ENCODE results near the gene RASA1.
"Not testable (repeated sequence)": the region's sequence is repeated elsewhere in the genome, so short reads cannot be mapped to it uniquely, and the experiment has no call there.

The RASA1 gene

DNA sequence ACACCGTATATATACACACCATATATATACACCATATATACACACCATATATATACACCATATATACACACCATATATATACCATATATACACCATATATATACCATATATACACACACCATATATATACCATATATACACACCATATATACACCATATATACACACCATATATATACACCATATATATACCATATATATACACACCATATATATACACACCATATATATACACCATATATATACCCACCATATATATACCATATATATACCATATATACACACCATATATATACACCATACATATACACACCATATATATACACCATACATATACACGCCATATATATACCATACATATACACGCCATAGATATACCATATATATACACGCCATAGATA is 19.6 kb downstream of the RASA1 start:
- DNase-seq: not testable (repeated sequence)

DNA sequence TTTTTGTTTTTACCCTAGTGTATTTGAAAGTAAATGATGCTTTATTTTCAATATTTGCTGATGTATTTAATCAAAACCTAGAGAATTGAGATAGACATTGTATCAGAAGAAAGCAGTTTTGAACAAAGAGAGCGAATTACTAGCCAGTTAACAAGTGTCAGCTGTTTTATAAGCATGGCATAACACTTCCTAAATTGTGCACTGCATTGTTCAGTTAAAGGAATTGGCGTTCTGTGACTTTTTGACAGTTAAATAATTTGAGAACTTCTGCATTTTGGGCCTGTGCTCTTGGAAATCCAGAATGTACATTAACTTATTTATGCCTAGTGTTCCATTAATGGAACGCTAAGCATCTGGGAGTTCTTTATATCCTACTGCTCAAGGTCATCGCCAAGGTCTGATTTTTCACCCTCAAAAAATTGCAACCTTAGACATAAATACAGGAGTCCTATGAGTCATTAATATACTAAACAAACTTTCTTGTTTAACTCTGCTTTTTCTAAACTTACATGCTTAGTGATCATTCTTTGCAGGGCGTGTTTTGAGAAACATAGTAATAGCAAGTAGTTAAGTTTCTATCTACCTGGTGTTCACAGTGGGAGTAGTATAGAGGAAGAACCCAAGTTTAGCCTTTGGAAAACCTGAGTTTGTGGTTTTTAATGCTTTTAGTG is 31.1 kb downstream of the RASA1 start:
- DNase-seq: no peak

DNA sequence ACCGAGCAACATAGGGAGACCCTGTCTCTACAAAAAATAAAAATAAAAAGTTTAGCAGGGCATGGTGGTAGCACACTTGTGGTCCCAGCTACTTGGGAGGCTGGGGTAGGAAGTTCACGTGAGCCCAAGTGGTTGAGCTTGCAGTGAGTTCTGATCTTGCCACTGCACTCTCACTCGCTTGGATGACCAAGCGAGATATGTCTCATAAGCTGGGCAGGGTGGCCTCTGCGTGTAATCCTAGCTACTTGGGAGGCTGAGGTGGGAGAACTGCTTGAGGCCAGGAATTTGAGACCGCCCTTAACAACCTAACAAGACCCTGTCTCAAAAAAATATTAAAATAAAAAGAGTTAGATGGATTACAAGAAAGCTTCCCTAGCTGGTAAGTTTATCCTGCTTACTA is 32.5 kb downstream of the RASA1 start:
- no peak for DNase-seq

DNA sequence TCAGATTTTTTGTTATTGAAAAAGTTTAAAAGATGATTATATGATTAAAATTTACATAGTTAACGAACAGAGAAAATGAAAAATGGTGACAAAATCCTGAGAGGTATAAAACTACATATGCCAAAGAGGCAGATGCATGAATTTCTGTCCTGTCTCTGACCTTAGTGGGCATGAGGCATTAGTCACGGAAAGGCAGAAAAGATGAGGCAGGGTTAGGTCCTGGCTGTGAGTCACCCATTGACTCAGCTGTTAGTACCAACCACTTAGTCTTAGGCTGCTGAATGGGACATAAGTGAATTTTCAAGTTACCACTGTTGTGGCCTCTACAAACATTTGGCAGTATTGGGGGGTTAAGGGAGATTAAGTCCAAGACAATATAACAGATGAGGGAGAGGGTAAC is 33.1 kb downstream of the RASA1 start:
- DNase-seq: peak; percentile 12

DNA sequence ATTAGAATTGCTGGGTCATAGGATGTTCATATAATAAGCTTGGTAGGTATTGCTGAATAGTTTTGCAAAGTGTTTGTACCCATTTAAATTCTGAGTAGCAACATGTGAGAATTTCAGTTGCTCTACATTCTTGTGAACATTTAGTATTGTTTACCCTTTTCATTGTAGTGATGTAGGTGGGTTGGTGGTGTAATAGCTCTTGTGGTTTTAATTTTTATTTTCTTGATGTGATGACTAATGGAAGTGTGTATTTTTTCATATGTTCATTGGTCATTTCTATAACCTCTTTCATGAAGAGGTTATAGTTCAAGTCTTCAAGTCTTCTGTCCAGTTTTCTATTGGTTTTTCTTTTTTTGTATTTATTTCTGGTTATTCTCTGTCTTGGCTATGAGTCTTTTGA is 34.4 kb downstream of the RASA1 start:
- DNase-seq: no peak

DNA sequence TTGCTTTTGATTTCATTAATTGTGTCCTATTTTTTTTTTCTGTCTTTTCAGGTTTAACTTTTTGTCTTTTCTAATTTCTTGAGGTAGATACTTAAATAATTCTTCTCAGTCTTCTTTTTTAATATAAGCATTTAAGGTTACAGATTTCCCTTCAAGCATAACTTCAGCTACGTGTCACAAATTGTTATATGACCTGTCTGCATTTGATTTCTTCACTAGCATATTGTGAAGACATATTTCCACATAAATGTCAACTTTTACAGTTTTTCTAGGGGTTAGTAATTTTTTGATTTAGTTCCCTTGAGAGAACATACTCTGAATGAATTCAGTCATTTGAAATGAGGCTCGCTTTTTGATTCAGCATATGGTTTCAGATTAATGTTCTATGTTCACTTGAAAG is 35.6 kb downstream of the RASA1 start:
- no peak for DNase-seq

DNA sequence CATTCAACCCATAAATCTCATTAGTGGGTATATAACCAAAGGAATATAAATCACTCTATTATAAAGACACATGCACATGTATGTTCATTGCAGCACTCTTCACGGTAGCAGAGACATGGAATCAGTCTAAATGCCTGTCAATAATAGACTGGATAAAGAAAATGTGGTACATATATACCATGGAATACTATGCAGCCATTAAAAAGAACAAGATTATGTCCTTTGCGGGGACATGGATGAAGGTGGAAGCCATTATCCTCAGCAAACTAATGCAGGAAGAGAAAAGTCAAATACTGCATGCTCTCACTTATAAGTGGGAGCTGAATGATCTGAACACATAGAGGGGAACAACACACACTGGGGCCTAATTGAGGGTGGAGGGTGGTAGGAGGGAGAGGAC is 38.4 kb downstream of the RASA1 start:
- not testable (repeated sequence) for DNase-seq

DNA sequence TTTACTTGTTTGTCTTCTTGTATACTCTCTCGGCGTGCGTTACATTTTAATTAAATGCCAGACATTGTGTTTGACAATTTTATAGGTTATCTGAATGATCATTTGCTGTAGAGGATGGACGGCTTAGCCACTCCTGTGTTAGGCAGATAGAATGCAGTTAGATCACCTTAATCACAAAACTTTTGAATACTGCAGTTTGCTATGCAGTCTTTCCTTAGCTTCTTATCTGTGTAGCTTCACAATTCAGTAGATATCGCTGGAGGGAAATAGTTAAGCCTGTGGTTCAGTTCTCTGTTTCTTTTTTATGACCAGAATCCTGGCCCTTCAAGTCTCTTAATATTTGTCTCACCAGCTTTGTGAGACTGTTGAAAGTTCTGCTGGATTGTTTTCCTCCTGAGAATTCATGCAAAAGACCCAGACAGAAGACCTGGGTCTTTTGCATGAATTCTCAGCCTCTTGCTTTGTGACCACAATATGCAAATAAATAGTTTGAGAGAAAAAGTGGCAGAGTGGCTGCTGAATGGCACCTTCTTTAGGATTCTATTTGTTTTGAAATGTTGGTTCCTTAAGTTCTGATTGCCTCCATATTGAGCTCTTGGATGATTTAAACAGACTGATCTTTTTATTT is 40.2 kb downstream of the RASA1 start:
- DNase-seq: no peak

DNA sequence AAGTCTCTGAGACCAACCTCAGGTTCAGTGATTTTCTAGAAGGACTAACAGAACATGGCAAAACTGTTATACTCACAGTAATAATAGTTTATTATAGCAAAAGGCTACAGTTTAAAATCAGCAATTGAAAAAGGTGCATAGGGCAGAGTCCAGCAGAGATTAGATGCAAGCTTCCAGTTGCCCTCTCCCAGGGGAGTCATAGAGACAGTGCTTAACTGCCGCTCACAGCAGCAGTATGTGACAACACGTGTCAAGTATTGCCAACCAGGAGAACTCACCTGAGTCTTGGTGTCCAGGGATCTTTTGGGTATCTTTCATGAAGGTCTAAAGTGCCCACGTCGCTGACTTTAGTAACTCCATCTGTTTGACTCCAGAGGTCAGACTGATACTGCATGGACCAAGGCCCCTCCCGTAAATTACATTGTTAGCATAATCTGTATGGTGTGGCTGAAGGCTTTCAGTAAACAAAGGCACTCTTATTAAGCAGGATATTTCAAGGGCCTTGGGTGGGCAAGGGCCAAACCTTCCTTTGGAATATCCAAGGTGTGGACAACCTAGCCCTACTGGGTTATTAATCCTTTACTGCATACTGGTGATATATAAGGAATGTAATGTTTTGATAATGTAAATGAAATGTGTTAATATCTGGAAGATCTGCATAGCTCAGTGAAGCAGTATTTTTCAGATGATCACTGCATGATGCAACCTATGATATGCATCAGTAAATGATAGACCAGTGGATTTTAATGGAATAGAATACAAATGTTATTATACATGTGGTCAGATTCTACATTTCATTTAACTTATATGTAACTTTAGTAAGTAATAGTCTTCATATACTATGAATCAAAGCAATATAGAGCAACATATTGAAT is 44.0 kb downstream of the RASA1 start:
- no peak for DNase-seq

DNA sequence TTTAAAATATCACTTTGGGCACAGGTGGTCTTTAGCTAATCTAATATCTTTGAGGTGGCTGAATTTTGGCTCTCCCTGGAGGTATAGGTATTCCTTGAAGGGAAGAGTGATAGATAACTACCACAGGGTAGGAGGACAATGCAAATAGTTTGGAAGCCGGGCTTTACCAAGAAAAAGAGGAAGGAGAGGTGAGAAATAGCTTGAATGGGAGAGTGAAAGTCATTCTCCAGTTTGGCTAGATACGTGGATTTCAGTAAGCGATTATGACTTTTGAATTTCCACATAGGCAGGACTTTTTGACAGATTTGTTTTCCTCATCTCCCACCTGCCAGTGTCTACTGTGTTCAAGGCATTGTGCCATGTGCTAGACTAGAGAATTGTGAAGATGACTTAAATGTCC is 45.5 kb downstream of the RASA1 start:
- DNase-seq: no peak

DNA sequence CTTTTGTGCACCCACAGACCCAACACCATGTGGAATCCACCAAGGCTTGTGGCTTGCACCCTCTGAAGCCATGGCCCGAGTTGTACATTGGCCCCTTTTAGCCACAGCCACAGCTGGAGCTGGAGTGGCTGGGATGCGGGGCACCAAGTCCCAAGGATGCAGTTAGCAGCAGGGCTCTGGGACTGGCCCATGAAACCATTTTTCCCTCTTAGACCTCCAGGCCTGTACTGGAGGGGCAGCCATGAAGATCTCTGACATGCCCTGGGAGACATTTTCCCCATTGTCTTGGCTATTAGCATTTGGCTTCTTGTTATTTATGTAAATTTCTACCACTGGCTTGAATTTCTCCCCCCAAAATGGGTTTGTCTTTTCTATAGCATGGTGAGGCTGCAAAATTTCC is 51.8 kb downstream of the RASA1 start:
- DNase-seq: no peak

DNA sequence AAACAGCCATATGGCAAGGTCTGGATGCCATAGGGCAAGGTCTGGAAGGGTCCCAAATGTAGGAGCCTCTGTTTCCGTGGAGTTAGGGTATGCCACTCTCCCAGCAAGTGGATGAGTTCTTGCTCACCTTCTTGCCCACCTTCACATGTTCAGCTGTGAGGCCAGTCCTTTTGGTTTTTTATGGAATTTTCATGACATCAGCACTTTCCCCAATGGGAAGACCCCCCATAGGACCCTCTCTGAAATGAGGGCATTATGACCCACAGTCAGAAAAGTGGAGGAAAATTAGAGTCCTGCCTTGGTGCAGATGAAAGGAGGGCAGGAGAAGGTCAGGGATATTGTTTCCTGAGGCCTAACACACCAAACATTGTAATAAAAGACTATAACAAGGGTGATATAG is 53.9 kb downstream of the RASA1 start:
- DNase-seq: no peak

DNA sequence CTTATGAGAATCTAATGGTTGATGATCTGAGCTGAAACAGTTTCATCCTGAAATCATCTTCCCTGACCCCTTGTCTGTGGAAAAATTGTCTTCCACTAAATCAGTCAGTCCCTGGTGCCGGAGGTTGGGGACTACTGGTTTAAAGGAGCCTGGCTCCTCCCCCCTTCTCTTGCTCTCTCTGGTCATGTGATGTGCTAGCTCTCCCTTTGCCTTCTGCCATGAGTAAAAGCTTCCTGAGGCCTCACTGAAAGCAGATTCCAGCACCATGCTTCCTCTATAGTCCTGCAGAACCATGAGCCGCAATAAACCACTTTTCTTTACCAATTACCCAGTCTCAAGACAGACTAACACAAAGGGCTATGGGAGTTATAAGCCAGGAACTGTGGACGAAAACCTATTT is 54.7 kb downstream of the RASA1 start:
- no peak for DNase-seq

DNA sequence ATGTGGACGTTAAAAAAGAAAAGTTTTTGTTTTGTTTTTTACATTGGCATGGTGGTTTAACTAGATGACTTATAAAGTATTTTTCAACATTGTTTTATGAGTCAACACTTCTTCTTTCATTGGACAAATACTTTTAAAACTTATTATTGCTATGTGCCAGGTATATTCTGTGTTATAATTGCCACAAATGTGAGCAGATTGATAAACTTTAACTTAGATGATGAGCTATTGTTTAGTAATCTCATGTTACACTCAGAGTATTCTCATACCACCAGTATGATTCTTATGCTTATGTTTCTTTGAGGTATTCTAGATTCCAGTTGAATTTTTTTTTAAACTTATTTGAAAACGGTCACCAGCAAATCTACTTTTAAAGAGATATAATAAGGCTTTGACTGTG is 60.3 kb downstream of the RASA1 start:
- DNase-seq: no peak

DNA sequence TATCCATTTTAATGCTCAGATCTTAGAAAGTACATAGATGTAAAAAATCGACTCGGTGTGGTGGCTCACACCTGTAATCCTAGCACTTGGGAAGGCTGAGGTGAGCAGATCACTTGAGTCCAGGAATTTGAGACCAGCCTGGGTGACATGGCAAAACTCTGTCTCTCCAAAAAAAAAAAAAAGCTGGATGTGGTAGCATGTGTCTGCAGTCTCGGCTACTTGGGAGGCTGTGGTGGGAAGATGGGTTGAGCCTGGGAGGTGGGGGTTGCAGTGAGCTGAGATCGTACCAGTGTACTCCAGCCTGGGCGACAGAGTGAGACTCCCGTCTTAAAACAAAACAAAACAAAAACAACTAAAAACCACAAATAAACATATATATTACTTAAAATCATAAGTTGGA is 61.4 kb downstream of the RASA1 start:
- DNase-seq: no peak

DNA sequence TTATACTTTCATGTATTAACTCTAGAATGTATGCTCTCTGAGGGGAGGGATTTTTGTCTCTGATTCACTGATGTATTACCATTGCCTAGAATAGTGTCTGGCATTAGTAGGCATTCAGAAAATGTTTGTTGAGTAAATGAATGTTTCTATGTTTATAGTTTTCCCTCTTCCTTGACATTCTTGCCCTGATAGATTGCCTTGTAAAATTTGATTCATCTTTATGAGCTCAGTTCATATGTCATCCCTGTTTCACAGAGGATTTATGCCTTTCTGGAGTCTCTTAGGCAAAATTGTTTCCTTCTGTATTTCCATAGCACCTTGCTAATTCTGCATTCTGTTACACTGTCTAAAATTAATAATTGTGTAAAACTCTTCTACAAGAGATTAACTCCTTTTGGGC is 72.3 kb downstream of the RASA1 start:
- no peak for DNase-seq

DNA sequence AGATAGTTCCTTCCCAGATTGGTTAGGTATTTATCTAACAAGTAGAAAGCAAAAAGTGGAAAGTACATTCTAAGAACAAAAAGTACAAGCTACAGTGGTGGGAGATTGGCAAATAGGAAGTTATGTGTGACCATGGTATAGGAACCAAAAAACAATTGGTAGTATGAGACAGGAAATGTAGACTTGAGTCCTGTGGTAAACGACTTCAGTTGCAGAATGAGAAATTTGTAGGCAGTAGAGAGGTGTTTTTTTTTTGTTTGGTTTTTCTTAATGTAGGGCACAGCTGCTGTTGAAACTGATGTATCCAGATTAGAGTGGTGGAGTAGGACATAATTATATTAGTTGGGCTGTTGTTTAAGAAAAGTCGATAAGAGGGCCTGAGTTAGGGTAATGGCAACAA is 73.0 kb downstream of the RASA1 start:
- DNase-seq: no peak

DNA sequence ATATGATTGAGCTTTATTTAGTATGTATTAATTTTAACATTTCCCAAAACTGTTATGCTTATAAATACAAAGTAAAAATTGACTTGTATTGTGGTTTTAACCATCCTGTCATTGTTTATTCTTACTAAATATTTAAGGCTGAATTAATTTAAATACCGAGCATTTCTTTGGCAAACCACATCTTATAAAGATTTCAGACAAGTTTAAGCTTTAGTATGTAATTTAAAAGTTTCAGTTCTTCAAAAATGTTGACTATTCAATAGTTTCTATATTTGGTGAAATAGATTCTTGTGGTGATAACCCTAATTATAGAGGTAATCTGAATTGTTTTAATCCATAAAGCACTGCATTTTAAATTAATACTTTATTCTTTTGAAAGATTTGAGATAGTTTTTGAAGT is 79.6 kb downstream of the RASA1 start:
- DNase-seq: no peak

DNA sequence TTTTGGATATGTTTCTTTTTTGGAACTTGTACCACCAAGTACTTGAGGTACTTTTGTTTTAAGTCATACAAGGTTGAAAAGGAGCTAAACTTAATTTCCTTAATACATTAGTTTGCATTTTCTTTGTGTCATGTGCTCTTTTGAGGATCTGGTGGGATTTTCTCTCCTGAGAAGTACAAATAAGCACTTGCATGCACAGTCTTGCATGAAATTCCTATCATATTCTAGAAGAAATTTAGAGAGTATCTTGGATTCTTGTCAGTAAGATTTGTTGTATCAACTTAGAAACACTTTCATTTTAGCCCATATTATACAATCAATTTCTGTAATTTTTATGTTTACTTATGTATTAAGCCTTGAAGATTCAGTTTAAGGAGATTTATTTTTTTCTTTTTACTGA is 80.2 kb downstream of the RASA1 start:
- peak; percentile 10 for DNase-seq

DNA sequence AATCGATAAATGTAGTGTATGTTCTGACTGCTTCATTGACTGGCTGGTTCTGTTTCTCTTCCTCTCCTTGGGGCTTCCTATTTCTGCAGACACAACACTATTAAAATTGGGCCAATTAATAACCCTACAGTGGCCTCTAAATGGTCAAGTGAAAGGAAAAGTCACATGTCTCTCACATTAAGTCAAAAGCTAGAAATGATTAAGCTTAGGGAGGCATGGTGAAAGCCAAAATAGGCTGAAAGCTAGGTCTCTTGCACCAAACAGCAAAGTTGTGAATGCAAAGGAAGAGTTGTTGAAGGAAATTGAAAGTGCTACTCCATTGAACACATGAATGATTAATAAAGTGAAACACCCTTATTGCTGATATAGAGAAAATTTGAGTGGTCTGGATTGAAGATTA is 86.8 kb downstream of the RASA1 start:
- no peak for DNase-seq

DNA sequence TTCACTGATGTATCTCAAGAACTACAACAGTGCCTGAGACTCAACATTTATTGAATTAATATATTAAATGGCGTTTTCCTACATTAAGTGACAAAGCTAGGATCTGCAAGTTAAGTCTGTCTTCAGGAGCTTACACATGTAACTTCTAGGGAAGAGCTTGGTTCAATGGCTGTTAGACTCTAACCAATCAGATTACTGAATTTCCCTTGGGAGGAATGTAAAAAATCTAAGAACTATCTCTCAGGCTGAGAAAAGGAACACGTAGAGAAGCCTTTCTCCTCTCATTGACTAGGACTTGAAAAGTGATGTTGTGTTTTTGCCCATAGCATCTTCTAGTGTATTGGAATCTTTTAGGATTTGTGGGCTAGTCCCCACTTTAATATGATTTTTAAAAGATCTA is 91.4 kb downstream of the RASA1 start:
- DNase-seq: no peak

DNA sequence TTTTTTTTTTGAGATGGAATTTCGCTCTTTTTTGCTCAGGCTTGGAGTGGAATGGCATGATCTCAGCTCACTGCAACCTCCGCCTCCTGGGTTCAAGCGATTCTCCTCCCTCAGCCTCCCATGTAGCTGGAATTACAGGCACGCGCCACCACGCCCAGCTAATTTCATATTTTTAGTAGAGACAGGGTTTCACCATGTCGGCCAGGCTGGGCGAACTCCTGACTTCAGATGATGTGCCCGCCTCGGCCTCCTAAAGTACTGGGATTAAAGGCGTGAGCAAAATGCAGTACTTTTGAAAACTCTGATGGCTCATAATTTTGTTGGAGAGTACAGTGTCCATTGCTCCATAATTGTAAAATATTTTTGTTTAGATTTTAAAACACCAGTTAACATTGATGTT is 92.4 kb downstream of the RASA1 start:
- no peak for DNase-seq

DNA sequence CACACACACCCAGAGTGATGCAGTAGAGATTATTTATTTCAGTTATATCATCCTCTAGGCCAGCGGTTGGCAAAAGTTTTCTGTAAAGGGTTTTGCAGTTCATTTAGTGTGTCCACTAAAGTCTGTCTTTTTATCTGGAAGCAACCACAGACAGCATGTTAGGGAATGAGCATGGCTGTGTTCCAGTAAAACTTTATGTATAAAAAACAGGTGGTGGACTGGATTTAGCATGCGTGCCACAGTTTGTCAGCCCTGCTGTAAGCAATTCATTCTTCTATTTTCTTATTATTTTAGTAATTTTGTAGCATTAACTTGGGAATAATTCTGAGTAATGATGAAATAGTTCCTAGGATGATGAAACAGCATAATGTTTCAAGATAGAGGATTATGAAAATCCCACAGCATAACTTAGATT is 93.4 kb downstream of the RASA1 start:
- DNase-seq: no peak

DNA sequence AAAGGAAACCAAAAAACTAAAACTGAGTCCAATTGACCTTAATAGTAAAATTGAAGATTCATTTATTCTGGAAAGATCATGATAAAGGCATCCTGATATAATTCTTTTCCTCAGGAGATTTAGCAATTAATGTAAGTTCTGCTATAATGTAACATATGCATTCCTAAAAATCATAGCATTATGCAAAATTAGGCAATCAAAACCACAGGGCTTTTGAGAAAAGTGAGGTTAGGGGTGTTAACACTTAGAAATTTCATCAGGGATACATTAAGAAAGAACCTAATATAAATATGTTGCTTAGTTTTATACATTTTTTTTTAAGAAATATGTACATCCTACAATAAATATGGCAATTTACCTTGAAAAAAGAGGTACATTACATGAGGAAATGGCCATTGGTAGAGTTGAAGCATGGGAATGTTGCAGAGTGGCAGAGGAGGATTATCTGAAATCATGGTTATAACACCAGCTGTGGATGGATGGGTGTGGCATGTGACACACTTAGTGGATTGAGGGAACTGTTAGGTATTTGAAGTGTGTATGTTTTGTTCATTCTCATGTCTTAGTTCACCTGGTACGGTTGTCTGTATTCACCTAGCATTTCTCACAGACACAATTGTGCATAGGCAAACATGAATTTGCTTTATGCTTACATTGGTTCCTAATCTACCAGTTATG is 94.0 kb downstream of the RASA1 start:
- DNase-seq: no peak

Data from eye (tissue), 1 donor.